ENCODE results near the gene R3HDML. TPM values are rescaled to one million over a fixed set of nuclear protein-coding genes. Genes with fewer than 3 reads are reported as not detected.

Gene R3HDML
- total and polyA plus RNA-seq, 2 of the 13 experiments (the other 11 are each of a cell fraction or from before 2014, with no cell fraction given): not detected

- TF ChIP-seq, protein P1, sequence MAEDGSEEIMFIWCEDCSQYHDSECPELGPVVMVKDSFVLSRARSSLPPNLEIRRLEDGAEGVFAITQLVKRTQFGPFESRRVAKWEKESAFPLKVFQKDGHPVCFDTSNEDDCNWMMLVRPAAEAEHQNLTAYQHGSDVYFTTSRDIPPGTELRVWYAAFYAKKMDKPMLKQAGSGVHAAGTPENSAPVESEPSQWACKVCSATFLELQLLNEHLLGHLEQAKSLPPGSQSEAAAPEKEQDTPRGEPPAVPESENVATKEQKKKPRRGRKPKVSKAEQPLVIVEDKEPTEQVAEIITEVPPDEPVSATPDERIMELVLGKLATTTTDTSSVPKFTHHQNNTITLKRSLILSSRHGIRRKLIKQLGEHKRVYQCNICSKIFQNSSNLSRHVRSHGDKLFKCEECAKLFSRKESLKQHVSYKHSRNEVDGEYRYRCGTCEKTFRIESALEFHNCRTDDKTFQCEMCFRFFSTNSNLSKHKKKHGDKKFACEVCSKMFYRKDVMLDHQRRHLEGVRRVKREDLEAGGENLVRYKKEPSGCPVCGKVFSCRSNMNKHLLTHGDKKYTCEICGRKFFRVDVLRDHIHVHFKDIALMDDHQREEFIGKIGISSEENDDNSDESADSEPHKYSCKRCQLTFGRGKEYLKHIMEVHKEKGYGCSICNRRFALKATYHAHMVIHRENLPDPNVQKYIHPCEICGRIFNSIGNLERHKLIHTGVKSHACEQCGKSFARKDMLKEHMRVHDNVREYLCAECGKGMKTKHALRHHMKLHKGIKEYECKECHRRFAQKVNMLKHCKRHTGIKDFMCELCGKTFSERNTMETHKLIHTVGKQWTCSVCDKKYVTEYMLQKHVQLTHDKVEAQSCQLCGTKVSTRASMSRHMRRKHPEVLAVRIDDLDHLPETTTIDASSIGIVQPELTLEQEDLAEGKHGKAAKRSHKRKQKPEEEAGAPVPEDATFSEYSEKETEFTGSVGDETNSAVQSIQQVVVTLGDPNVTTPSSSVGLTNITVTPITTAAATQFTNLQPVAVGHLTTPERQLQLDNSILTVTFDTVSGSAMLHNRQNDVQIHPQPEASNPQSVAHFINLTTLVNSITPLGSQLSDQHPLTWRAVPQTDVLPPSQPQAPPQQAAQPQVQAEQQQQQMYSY (CRISPR knock-in tag; IDR thresholded peaks at IDR 0.05): peak; percentile 93
- TF ChIP-seq LCORL (IDR thresholded peaks at IDR 0.05) (no peak), LCORL (CRISPR knock-in tag; IDR thresholded peaks at IDR 0.05) (peak; percentile 58; the same call in 1 of the 2 replicates), ZNF10 (CRISPR knock-in tag; IDR thresholded peaks at IDR 0.05; ENCODE audit: borderline replicate concordance, low read depth) (no peak), ZFP36 (IDR thresholded peaks at IDR 0.05; ENCODE audit: borderline replicate concordance, low read depth, low read length, partially characterized antibody) (peak; percentile 27), ZNF768 (CRISPR knock-in tag; IDR thresholded peaks at IDR 0.05) (peak; percentile 100), CHD4 (IDR thresholded peaks at IDR 0.05; ENCODE audit: borderline replicate concordance, low read length) (peak; percentile 97), ZNF660 (CRISPR knock-in tag; IDR thresholded peaks at IDR 0.05; ENCODE audit: borderline replicate concordance, low read depth) (no peak), PHF5A (CRISPR knock-in tag; IDR thresholded peaks at IDR 0.05; ENCODE audit: low read depth, unreplicated experiment) (no peak), ZNF776 (CRISPR knock-in tag; IDR thresholded peaks at IDR 0.05) (no peak), FOXA1 (IDR thresholded peaks at IDR 0.05) (no peak), FOXA1 (CRISPR knock-in tag; IDR thresholded peaks at IDR 0.05) (0 out of 2 replicates have a peak, but pooled peaks have one; percentile 2), SIN3B (IDR thresholded peaks at IDR 0.05; ENCODE audit: low read length) (no peak), ZNF619 (CRISPR knock-in tag; IDR thresholded peaks at IDR 0.05) (no peak), ZMYM2 (CRISPR knock-in tag; IDR thresholded peaks at IDR 0.05) (peak; percentile 33; the same call in 1 of the 2 replicates), ZNF644 (CRISPR knock-in tag; IDR thresholded peaks at IDR 0.05; ENCODE audit: low read depth) (no peak), AHR (CRISPR knock-in tag; IDR thresholded peaks at IDR 0.05) (no peak; the same call in 1 of the 2 replicates), MLLT10 (CRISPR knock-in tag; IDR thresholded peaks at IDR 0.05) (0 out of 2 replicates have a peak, but pooled peaks have one; percentile 45), ZNF605 (CRISPR knock-in tag; IDR thresholded peaks at IDR 0.05) (peak; percentile 68), YEATS2 (CRISPR knock-in tag; IDR thresholded peaks at IDR 0.05; ENCODE audit: borderline replicate concordance) (no peak), SRSF1 (optimal IDR thresholded peaks at IDR 0.05; ENCODE audit: low read depth, low read length) (peak; percentile 8), ZNF207 (IDR thresholded peaks at IDR 0.05; ENCODE audit: borderline replicate concordance) (no peak)
- TF ChIP-seq, protein P2, sequence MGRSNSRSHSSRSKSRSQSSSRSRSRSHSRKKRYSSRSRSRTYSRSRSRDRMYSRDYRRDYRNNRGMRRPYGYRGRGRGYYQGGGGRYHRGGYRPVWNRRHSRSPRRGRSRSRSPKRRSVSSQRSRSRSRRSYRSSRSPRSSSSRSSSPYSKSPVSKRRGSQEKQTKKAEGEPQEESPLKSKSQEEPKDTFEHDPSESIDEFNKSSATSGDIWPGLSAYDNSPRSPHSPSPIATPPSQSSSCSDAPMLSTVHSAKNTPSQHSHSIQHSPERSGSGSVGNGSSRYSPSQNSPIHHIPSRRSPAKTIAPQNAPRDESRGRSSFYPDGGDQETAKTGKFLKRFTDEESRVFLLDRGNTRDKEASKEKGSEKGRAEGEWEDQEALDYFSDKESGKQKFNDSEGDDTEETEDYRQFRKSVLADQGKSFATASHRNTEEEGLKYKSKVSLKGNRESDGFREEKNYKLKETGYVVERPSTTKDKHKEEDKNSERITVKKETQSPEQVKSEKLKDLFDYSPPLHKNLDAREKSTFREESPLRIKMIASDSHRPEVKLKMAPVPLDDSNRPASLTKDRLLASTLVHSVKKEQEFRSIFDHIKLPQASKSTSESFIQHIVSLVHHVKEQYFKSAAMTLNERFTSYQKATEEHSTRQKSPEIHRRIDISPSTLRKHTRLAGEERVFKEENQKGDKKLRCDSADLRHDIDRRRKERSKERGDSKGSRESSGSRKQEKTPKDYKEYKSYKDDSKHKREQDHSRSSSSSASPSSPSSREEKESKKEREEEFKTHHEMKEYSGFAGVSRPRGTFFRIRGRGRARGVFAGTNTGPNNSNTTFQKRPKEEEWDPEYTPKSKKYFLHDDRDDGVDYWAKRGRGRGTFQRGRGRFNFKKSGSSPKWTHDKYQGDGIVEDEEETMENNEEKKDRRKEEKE (IDR thresholded peaks at IDR 0.05): no peak
- TF ChIP-seq, protein P3, sequence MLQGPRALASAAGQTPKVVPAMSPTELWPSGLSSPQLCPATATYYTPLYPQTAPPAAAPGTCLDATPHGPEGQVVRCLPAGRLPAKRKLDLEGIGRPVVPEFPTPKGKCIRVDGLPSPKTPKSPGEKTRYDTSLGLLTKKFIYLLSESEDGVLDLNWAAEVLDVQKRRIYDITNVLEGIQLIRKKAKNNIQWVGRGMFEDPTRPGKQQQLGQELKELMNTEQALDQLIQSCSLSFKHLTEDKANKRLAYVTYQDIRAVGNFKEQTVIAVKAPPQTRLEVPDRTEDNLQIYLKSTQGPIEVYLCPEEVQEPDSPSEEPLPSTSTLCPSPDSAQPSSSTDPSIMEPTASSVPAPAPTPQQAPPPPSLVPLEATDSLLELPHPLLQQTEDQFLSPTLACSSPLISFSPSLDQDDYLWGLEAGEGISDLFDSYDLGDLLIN (CRISPR knock-in tag; IDR thresholded peaks at IDR 0.05; ENCODE audit: borderline replicate concordance): 0 out of 2 replicates have a peak, but pooled peaks have one; percentile 34
Measured at GRCh38 chr20:44395461-44396340, 58.9 kb downstream of the R3HDML start (continued).

All from HepG2 (cell line).